Fibroblast of lung (primary cell): ENCODE results near the gene CFAP45. TPM values are rescaled to one million over a fixed set of nuclear protein-coding genes. Genes with fewer than 3 reads are reported as not detected.

Source experiments
- DNase-seq, 2 donors: peaks; one replicate each; pipeline versions ENCODE4 v3.0.0 to v3.0.0-alpha.2; 2010; ENCODE audit warnings: low read depth in 2 of 2
- H2AFZ ChIP-seq: 2 replicates; pipeline ENCODE4 v1.5.1; 2012; ENCODE audit warnings: low read length, control low read depth, inconsistent platforms
- H3K27ac ChIP-seq: 2 replicates; pipeline ENCODE4 v1.5.1; 2011; ENCODE audit warnings: low read length, control low read depth; ENCODE audit not compliant: insufficient read depth
- H3K27me3 ChIP-seq: 2 replicates; pipeline ENCODE4 v1.5.1; 2011; ENCODE audit warnings: mild to moderate bottlenecking, low read length; ENCODE audit not compliant: control insufficient read depth, insufficient read depth
- H3K36me3 ChIP-seq: 2 replicates; pipeline ENCODE4 v1.5.1; 2011; ENCODE audit warnings: low read length; ENCODE audit not compliant: control insufficient read depth, insufficient read depth
- H3K4me1 ChIP-seq: 2 replicates; pipeline ENCODE4 v1.5.1; 2011; ENCODE audit warnings: low read length; ENCODE audit not compliant: control insufficient read depth, insufficient read depth; ENCODE audit errors: extremely low read depth
- H3K4me2 ChIP-seq: 2 replicates; pipeline ENCODE4 v1.5.1; 2011; ENCODE audit warnings: low read length, control low read depth; ENCODE audit not compliant: insufficient read depth; ENCODE audit errors: extremely low read depth
- H3K4me3 ChIP-seq, 4 experiments: fragments of 200-600 bp in 1 of 4; sonication (generic) in 1 of 4; replicated peaks in 1 of 4; 2 replicates each; pipeline ENCODE4 v1.5.1; 2011 to 2016; ENCODE audit warnings: low read length in 4 of 4, low read depth in 3 of 4, mild to moderate bottlenecking in 3 of 4, control low read depth in 2 of 4, inconsistent platforms in 1 of 4, mixed read lengths in 1 of 4; ENCODE audit not compliant: insufficient read depth in 1 of 4; ENCODE audit errors: control extremely low read depth in 1 of 4
- H3K79me2 ChIP-seq: 2 replicates; pipeline ENCODE4 v1.5.1; 2012; ENCODE audit warnings: mild to moderate bottlenecking, low read length, inconsistent platforms; ENCODE audit not compliant: control insufficient read depth, insufficient read depth
- H3K9ac ChIP-seq: 2 replicates; pipeline ENCODE4 v1.5.1; 2011; ENCODE audit warnings: mild to moderate bottlenecking, low read length, control low read depth; ENCODE audit not compliant: insufficient read depth
- H3K9me3 ChIP-seq: 2 replicates; pipeline ENCODE4 v1.5.1; 2012; ENCODE audit warnings: low read depth, low read length; ENCODE audit not compliant: control insufficient read depth, insufficient read depth
- H4K20me1 ChIP-seq: 2 replicates; pipeline ENCODE4 v1.5.1; 2011; ENCODE audit warnings: low read length; ENCODE audit not compliant: control insufficient read depth, insufficient read depth; ENCODE audit errors: extremely low read depth
- CTCF ChIP-seq, 2 donors: IDR thresholded peaks in 1 of 2; conservative IDR thresholded peaks in 1 of 2; 1 replicate in 1 of 2; 2 replicates in 1 of 2; pipeline ENCODE4 v1.5.1; 2011 to 2012; ENCODE audit warnings: low read length in 2 of 2, control low read depth in 1 of 2, inconsistent platforms in 1 of 2, low read depth in 1 of 2, mild to moderate bottlenecking in 1 of 2
- EZH2 ChIP-seq: IDR thresholded peaks from 2 replicates; pipeline ENCODE4 v1.5.1; 2012; ENCODE audit warnings: low read length, control low read depth, mild to moderate bottlenecking; ENCODE audit errors: missing control alignments
- polyA plus RNA-seq, 2 donors: library from polyadenylated mRNA; depleted of rRNA in 1 of 2; stranded (reverse) in 1 of 2; unstranded in 1 of 2; fragments of >200 nt; gene quantifications; 2 replicates each; pipeline ENCODE4 v1.2.1, GENCODE V29; 2011 to 2012; ENCODE audit warnings: missing spikeins in 1 of 2
- total RNA-seq: library from RNA; depleted of rRNA; stranded (reverse); fragments of >200 nt; gene quantifications from 2 replicates; pipeline ENCODE4 v1.2.1, GENCODE V29; 2014

Gene CFAP45
- total and polyA plus RNA-seq, 2 donors (not counting 1 experiment from before 2014, with no cell fraction given), result 1.2 to 1.5 TPM

DNA sequence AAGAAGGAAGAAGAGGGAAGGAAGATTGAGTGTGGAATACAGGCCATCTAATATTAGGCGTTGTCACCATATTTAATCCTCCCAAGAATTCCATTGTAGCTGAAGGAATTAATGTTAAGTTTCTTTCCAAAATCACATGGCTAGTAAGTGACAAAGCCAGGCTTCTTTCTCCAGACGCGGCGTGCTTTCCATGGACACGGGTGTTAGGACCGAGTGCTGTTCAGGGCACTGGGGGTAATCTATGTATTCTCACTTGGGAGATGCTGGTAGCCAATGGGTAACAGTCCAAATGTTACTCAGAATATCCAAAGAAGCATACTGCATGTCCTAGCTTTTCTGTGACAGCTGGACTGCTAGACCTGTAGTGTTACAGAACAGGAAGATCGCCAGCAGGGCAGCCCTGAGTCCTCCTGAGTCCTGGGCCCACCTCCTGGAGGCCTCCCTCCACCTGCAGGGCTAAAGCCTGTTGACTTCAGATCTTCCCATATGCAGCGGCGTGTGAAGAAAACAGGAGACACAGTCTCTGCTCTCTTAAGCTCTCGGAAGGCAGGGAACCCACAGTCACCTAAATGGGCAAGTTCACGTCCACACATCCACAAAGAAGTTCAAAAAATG is 40.1 kb upstream of the CFAP45 start:
- H3K36me3 ChIP-seq, result no peaks in the 10 kb centered on the region
- H3K9me3 ChIP-seq, result no peaks in the 10 kb centered on the region
- no peak for DNase-seq
- no peak overlapping the region for H3K27ac ChIP-seq
- TF ChIP-seq EZH2, result no peak
- no peak overlapping the region for H3K4me2 ChIP-seq
- peaks cover 36% of the 10 kb centered on the region for H3K27me3 ChIP-seq
- H2AFZ ChIP-seq, result no peak overlapping the region
- no peak overlapping the region for H3K4me3 ChIP-seq
- H3K4me1 ChIP-seq, result no peaks in the 10 kb centered on the region
- no peak overlapping the region for H3K9ac ChIP-seq
- no peaks in the 10 kb centered on the region for H3K79me2 ChIP-seq
- H4K20me1 ChIP-seq, result no peaks in the 10 kb centered on the region

- Histone ChIP-seq H3K27me3 (peaks cover 35% of the 10 kb centered on the region), H3K4me3 (no peak overlapping the region), H3K4me1 (no peaks in the 10 kb centered on the region), H3K27ac (no peak overlapping the region), H3K4me2 (no peak overlapping the region), H2AFZ (no peak overlapping the region), H3K9me3 (no peaks in the 10 kb centered on the region), H3K36me3 (no peaks in the 10 kb centered on the region), H3K9ac (no peak overlapping the region), H3K79me2 (no peaks in the 10 kb centered on the region), H4K20me1 (no peaks in the 10 kb centered on the region)
- TF ChIP-seq CTCF (conservative IDR thresholded peaks at IDR 0.05 in 1 of 2, IDR thresholded peaks at IDR 0.05 in 1 of 2; ENCODE audit: low read depth in 1 of 2, low read length in 2 of 2), result no peak
- TF ChIP-seq EZH2, result no peak
- DNase-seq, result no peak
Observed at GRCh38 chr1:159939678-159940002, 39.7 kb upstream of the CFAP45 start.

DNA sequence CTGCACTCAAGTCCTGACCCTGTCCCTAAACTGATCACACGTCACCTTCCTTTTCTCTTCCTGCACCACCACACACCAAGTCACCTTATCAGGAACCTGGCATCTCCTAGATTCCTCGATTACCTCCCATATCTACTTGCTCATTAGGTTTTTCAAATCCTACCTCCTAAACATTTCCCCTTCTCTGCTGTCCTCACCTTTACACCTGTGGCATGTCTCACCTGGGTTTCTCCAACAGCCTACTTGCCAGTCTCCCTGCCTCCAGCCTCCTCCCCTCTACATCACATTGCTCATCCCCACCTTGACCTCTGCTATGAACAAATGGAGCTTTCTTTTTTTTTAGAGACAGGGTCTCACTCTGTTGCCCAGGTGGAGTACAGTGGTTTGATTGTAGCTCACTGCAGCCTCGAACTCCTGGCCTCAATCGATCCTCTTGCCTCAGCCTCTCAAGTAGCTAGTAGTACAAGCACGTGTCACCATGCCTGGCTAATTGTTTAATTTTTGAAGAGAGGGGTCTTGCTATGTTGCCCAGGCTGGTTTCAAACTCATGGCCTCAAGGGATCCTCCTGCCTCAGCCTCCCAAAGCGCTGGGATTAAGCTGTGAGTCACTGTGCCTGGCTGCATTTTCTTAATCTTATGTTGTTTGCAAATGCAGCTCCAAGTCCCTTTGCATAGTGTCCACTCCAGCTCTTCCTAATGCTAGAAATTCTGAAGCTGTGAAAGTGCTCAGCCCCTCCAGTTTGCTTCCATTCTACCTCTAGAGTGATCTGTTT is 39.1 kb upstream of the CFAP45 start:
- Histone ChIP-seq H4K20me1 (no peaks in the 10 kb centered on the region), H2AFZ (no peak overlapping the region), H3K79me2 (no peaks in the 10 kb centered on the region), H3K9me3 (no peaks in the 10 kb centered on the region), H3K36me3 (no peaks in the 10 kb centered on the region), H3K9ac (no peak overlapping the region), H3K27ac (no peak overlapping the region), H3K4me2 (no peak overlapping the region), H3K4me1 (no peaks in the 10 kb centered on the region), H3K27me3 (peaks cover 29% of the 10 kb centered on the region), H3K4me3 (no peak overlapping the region)
- DNase-seq, result no peak
- TF ChIP-seq CTCF (conservative IDR thresholded peaks at IDR 0.05 in 1 of 2, IDR thresholded peaks at IDR 0.05 in 1 of 2; ENCODE audit: low read depth in 1 of 2, low read length in 2 of 2) (no peak), EZH2 (no peak)
